Measurements from ENCODE around the gene CAPN9.
"Not testable (repeated sequence)": the region's sequence is repeated elsewhere in the genome, so short reads cannot be mapped to it uniquely, and the experiment has no call there.

CAPN9 gene

DNA sequence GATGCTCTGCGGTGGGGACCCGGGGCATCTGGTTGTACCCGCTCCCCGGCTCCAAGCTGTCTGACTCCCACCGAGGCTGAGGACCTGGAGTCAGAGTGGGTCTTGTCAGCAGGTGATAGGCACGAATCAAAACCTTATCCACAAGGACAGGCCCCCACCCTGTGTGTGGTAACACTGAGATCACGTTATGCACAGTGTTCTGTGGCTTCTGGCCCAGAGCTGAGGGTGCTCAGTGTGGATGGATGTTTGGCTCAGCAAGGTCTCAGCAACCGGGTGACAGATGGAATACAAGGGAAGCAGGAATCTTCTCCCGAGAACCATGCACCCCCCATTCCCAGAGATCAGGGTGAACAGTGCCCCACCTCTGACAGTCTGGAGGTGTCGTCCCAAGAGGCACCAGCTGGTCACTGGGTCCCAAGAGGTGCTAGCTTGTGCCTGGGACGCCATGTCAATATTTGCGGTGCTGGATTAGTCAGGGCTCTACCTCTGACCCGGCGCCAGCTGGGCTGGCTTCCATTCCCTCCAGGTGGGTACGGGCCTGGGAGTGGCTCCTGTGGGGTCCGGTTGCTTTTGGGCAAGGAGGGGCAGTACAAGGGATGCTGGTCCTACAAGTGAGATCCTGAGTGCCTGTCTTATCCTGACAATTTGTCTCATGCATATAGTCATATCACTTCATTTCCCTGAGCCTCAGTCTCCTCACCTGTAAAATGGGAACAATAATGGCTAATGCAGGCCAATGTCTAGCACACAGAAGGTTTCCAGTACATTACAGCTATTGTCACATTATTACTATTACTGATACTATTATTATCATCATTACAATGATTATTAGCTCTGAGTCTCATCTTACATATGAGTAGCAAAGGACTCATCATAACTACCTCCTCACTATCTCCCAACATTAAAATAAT is 957 bp downstream of the CAPN9 start:
- DNase-seq (ENCODE audit: low read depth, low spot score): no peak

DNA sequence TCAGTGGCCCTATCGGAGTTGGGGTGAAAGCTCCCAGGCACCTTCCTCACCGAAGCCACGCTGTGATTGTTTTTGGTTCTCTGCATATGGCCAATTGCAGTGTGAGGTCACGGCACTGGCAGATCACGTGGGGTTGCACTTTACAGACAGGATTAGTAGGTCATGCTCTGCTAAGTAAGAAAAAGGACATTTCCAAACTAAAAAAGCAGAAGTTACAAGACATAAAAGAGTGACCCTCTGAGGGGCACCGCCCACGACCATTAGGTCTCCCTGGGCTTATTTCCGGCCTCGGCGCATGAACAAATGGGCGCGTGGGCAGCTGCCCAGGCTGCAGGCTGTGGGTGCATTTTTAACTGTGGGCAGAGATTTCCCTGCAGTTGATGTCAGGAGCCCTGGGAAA is 2.0 kb downstream of the CAPN9 start:
- DNase-seq (ENCODE audit: low read depth, low spot score): no peak

DNA sequence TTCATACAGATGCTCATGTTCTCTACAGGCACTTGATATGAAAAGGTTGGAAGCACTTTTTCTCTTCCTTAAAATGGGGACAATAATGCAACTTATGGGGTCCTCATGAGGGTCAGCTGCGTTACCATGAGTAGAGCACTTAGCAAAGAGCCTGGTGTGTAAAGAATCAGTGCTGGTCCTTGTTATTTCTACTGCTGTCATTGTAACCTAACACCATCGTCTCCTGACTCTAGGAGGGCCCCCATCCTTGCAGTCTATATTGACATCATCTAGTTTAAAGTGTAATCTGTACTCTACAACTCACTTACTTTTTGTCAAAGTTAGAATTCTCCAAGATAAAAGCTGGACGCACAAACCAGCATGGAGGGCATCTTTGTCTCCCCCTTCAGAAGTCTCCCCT is 2.4 kb downstream of the CAPN9 start:
- no peak for DNase-seq (ENCODE audit: low read depth, low spot score)

DNA sequence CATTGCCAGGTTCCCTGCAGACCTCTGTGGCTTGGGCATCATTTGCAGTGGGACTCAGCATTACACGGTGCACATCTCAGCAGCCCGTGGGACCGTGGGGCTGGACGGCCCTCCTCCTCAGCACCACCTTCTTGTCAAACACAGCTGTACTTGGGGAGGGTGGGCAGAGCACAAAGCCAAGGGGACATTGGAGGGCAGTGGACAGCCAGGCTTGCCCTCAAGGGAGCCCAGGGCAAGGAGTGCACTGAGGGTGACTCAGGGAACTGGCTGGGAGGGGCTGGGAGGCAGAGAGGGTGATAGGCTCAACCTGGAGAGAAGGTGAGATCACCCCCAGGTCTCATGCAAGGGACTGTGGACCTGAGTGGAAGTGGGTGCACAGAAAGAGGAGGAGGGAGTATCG is 3.4 kb downstream of the CAPN9 start:
- no peak for DNase-seq (ENCODE audit: low read depth, low spot score)

DNA sequence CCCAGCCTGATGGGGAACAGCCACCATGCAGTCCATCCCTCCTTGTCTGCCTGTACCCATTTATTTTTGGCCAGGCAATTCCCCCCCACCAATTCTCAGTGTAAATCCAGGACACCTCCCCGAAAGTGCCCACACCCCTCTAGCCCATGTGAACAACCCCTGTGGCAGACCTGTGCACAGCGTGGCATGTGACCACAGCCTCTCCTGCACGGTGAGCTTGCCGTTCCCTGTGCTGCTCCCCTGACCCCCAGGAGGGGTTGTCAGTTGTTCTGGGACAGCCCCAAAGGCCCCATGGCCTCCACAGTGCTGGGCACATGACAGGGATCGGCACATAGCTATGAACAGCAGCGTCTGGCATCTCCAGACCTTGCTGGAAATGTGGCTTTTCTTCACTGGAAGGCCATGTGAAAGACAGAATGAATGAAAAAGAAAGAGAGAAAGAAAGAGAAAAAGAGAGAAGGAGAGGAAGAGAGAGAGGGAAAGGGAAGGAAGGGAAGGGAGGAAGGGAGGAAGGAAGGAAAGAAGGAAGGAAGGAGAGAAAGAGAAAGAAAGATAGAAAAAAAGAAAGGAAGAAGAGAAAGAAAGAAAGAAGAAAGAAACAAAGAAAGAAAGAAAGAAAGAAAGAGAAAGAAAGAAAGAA is 3.9 kb downstream of the CAPN9 start:
- DNase-seq (ENCODE audit: low read depth, low spot score): no peak

DNA sequence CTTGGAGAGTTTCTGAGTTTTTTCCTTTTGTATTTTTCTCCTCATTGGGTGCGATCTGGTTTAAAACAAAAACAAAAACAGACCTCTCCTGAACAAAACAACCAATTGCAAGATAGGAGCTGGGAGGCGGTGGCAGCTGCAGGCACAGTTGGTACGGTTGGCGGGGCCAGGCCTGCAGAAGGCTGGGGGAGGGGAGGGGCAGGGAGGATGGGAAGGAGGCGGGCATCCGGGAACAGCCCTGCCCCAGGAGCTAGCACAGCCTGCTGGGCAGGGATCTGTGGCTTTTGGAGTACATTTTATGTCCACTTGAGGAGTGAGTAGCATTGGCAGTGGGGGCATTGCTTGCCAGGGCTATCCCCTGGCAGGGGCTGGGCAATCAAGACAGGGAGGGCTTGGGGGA is 5.2 kb downstream of the CAPN9 start:
- DNase-seq (ENCODE audit: low read depth, low spot score): no peak

DNA sequence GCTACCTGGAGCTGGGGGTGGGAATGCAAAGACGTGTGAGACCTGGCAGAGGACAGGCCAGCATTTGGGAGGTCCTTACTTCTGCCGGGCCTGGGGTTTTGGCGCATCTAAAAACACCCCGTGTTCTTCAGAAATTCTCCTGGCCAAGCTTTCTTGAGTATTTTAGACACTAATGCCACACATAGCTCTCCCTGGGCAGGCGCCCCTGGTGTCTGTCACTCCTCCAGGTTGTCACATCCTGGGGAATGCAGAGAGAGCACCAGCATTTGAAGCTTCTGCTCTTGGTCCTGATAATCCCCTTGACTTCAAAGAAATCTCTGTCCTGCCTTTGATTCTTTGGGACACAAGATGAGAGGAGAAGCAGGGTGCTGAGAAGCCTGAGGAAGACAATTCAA is 6.0 kb downstream of the CAPN9 start:
- DNase-seq (ENCODE audit: low read depth, low spot score): no peak

DNA sequence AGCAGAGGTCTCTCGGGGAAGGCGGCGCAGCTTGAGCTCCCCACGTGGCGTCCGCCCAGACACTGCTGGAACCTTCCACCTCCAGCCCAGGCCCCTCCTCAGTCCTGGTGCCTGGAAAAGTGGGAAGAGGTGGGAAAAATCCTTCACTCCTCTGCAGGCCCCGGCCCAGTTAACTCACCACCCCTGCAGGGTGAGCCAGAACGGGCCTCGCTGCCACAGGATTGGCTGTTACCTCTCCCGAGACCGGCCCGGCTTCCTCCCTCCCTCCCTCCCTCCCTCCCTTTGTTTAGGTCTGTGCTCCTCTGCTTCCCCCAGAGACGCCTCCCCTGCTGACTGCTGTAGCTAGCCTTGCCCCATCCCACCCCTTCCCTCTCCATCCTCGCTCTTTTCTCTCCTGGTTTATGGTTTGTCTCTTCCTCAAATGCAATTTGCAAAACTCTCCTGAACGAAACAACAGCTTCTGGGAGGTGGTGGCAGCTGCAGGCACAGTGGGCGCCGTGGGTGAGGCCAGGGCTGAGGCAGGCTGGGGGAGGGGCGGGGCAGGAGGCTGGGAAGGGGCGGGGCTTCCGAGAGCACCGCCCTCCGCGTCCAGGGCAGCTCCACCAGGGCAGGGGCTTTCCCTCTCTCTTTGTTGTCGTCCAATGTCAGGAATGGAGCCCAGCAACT is 6.5 kb downstream of the CAPN9 start:
- DNase-seq (ENCODE audit: low read depth, low spot score): peak; percentile 77

DNA sequence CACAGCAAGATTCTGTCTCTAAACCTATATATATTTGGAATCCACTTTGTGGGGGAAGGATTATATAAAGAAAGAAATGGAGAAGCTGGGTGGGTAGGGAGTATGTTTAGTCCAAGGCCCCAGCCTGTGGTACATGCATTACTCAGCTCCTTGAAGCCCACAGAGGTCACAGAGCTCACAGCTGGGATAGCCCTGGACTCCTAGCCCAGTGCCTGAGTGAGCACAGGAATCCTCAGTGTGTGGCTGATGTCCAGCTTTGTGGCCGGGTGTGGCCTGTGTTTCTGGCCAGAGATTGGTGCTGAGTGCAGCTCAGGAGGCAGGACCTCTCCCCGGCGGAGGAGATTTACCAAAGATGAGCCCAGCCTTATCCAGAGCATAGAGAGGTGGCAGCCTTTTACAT is 7.6 kb downstream of the CAPN9 start:
- DNase-seq (ENCODE audit: low read depth, low spot score): no peak

DNA sequence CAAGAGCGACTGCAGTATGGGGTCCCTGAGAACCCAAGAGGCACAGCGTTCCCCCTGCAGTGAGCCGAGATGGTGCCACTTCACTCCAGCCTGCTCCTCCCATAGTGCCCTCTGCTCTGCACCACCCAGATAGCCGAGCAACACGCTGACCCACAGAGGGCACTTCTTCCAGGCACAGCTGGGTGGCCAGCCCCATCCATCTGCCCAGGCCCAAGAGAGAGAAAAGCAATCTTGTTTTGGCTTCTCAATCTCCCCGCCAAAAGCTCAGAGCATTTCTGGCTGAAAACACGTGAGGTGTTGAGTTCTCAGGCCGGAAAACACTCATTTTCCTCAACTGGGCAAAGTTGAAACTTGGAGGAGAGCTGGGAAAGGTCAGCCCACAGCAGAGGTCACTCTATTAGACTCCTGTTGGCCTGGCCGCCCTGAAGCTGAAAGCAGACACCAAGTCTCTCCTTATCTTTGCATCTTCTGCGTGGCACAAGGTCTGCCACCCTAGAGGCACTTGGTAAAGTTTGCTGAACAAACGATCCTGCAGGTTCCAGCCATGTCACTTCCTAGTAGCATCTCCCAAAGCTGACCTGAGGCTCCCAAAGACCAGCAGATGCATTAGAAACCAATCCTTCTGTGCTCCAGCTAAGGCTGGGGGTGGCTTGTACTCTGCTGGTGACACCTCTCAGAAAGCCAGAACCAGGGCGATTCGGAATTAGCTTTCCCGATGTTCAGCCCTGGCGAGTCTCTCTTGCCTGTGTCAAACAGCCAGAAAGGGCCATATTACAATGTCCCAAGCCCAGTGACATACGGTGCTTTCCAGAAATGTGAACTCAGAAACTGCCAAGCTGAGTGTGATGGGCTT is 10.9 kb downstream of the CAPN9 start:
- DNase-seq (ENCODE audit: low read depth, low spot score): no peak

DNA sequence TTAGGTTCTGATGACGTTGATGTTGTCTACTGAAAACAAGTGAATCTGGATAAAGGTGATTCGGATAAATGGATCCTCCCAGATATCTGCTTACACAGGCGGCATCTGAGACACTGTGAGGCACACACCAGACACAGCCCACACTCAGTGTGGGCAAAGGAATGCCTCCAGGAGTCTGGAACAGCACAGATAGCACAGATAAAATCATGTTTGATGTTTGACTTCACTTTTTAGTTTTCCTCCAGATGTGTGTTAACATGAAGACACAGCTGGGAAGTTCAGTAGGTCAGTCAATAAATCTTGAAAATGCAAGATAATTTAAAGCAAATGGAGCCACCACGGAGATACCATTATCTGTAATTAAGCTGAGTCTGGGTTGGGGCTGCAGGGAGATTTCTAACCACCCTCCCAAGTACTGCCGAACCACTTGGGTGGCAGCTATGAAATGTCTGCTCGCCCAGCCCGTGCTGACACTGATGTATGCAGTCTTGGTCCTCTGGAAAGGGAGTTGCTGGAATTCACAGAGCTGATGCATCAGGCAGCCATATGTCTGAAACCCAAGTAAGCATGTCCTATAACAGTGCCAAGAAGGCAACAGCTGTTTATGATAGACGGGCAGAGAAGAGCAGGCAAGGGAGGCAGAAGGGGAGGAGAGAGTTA is 11.7 kb downstream of the CAPN9 start:
- DNase-seq (ENCODE audit: low read depth, low spot score): no peak

DNA sequence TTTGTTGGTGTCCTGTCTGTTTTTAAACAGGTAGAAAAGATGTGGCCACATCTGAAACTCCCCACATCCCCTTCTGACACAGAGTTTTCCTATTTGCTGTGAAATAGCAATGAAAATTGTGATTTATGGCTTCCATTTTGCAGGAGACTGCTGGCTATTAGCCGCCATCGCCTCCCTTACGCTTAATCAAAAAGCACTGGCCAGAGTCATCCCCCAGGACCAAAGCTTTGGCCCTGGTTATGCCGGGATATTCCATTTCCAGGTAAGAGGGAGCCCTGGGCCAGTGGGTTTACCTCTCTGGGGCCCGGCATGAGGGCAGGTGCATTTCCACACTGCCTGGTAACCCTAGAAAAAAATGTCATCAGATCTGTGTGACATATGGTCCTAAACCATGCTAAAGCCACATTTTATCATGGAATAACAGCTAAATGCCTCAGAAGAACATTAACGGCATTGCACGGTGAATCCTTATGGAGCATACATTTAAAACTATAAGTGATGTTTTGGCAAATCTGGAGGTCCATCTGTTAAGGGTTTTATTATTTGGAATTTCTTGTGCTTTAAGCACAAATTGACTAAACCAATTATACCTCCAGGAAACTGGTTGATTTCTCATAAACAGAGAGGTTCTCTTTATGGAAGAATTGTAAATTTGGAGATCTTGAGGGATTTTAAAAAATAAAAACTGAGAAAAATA is 12.3 kb downstream of the CAPN9 start:
- DNase-seq (ENCODE audit: low read depth, low spot score): no peak

DNA sequence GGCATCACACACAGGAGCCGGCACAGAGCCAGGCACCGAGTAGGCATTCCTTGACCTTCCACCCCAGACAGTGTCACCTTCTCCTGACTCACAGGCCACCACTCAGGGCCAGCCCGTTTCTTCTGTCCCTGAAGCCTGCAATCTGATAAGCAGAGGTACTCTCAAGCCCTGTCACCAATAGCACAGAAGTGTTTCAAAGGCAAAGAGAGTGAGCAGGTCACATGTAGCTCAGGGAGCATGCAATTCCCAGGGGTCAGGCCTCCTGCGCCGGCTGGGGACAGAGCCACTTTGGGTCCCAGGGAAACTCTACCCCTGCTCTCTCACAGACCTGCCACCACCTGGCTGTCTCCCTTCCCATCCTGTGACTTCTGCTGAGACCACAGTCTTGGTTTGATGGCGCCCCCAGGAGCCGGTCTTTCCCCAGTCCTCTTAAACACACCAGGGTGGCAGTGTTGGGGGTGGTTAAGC is 13.2 kb downstream of the CAPN9 start:
- no peak for DNase-seq (ENCODE audit: low read depth, low spot score)

DNA sequence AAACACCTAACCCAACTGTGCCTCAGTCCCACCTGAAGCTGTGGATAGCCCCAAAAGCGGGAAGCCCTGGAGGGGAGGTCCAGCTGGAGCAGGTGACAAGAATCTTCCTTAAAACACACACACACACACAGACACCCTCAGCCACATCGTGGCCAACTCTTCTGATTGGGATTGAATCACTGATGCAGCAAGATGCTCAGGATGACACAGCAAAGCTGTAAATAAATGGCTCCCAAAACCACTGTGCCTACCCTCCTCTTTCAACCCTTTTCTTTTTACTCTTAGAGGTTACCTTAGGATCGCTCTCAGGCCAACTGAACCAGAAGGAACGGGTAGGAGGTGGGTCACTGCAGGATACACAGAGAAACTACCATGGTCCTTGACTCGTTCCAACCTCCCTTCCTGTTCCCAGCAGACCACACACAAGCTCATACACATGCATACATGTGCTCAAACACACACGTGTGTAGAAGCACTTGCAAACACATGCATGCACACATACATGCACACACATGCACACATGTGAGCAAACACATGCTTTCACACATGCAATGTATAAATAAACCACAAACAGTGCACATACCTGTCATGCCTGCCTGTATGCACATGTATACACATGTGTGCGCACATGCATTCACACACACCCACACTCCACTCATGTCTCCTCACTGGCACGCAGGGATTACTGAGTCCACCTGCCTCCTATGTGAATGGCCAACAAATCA is 14.4 kb downstream of the CAPN9 start:
- DNase-seq (ENCODE audit: low read depth, low spot score): no peak

DNA sequence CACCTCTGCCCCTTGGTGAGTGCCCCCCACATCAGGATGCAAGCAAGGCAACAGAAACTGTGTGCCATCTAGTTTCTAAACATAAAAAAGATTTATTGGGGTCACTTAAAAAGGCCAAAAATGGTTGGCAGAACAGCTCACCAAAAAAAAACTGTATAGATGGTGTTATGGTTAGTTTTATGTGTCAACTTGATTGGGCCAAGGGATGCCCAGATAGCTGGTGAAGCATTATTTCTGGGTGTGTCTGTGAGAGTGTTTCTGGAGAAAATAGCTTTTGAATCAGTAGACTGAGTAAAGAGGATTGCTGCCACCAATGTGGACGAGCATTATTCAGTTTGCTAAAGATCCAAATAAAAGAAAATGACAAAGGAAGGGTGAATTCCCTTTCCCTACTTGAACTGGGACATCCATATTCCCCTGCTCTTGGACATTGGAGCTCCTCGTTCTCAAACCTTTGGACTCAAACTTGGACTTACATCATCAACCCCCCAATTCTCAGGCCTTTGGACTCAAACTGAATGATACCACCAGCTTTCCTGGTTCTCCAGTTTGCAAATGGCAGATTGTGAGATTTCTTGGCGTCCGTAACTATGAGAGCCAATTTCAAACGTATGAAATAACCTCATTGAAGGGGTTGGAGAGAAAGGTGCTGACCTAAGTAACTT is 16.9 kb downstream of the CAPN9 start:
- DNase-seq (ENCODE audit: low read depth, low spot score): no peak

DNA sequence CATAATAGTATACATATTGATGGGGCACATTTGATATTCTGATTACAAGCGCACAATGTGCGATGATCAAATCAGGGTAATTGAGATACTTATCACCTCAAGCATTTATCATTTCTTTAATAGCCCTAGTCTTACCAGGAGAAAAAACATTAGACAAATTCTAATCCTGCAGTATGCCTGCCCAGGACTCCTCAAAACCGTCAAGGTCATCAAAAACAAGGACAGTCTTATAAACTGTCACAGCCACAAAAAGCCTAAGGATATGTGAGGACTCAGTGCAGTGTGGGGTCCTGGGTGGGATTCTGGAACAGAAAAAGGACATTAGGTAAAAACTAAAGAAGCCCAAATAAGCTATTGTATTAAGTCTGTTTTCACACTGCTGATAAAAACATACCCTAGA is 19.1 kb downstream of the CAPN9 start:
- DNase-seq (ENCODE audit: low read depth, low spot score): no peak

DNA sequence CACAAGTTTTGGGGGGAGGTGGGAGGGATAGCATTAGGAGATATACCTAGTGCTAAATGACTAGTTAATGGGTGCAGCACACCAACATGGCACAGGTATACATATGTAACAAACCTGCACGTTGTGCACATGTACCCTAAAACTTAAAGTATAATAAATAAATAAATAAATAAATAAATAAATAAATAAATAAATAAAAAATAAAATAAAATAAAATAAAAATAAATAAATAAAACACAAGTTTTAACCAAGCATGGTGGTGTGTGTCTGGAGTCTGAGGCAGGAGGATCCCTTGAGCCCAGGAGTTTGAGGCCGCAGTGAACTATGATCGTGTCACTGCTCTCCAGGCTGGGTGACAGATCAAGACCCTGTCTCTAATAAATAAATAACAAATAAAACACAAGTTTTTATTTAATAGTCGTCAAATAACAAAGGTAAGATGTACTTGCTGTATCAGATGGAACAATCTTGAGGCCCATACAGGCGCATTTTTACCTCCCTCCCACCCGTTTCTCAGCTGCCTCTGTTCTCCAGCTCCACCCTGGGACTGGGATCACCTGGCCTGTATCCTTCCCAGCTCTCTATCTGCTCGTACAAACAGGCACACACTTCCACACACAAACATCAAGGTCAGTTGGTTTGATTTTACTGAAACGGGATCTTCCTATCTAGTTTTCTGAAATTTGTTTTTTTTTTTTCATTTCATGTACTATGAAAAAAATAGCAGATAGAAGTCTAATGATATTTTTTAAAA is 20.8 kb downstream of the CAPN9 start:
- not testable (repeated sequence) for DNase-seq (ENCODE audit: low read depth, low spot score)

DNA sequence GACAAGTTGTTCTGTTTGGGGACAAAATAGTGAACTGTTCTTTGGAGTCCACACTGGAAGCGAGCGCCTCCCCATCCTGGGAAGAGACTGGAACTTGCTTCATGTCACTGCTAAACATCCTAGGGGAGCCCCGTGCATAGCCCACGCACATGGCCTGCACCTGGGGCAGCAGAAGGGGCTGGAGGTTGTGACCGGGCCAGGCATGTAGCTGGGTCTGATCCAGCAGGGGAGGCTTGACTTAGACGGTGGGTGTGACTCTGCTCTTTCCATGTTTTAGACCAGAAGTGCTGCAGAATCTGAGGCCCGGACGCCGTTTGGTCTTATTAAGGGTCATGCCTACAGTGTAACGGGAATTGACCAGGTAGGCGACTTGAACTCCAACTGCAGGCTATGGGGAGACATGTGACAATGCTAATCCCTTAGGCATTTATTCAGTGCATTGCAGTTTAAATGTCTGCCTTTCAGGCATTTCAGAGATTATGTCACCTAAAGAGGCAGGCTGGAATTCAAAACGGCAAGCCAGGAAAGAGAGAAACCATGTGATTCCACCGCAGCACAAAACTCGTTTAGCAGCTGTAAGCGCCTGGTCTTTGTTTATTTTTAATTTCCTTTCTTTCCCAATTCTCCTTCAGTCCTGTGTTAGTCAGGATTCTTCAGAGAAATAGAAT is 21.8 kb downstream of the CAPN9 start:
- no peak for DNase-seq (ENCODE audit: low read depth, low spot score)
